Liver (tissue), 9 donors: Measurements from ENCODE around the gene ALDH5A1. TPM values are rescaled to one million over a fixed set of nuclear protein-coding genes. Genes with fewer than 3 reads are reported as not detected.

Source experiments
- DNase-seq: peaks from one replicate; pipeline ENCODE4 v3.0.0-alpha.2; 2017; ENCODE audit warnings: low spot score
- H3K27ac ChIP-seq, 2 donors: one replicate each; pipeline ENCODE4 v1.7.0; 2013; ENCODE audit warnings: inconsistent platforms in 2 of 2, low read length in 2 of 2, control low read depth in 1 of 2, low read depth in 1 of 2, mild to moderate bottlenecking in 1 of 2
- H3K27me3 ChIP-seq, 4 donors: one replicate each; pipeline versions ENCODE4 v1.6.1 to v1.7.0; 2013; ENCODE audit warnings: low read length in 3 of 4, inconsistent platforms in 1 of 4, mild to moderate bottlenecking in 1 of 4, moderate library complexity in 1 of 4; ENCODE audit not compliant: control insufficient read depth in 4 of 4, insufficient read depth in 4 of 4
- H3K36me3 ChIP-seq, 4 donors: one replicate each; pipeline versions ENCODE4 v1.6.1 to v1.7.0; 2013; ENCODE audit warnings: low read length in 3 of 4, mild to moderate bottlenecking in 3 of 4, low read depth in 1 of 4, moderate library complexity in 1 of 4; ENCODE audit not compliant: control insufficient read depth in 4 of 4, insufficient read depth in 3 of 4
- H3K4me1 ChIP-seq, 4 donors: one replicate each; pipeline versions ENCODE4 v1.6.1 to v1.7.0; 2013; ENCODE audit warnings: low read length in 3 of 4, mild to moderate bottlenecking in 3 of 4, moderate library complexity in 1 of 4; ENCODE audit not compliant: control insufficient read depth in 4 of 4, insufficient read depth in 4 of 4
- H3K4me3 ChIP-seq, 3 donors: one replicate each; pipeline versions ENCODE4 v1.6.1 to v1.7.0; 2013; ENCODE audit warnings: low read length in 3 of 3, control low read depth in 1 of 3, low read depth in 1 of 3, mild to moderate bottlenecking in 1 of 3
- H3K9ac ChIP-seq, 2 donors: one replicate each; pipeline ENCODE4 v1.7.0; 2013; ENCODE audit warnings: low read length in 2 of 2, mild to moderate bottlenecking in 2 of 2, moderate library complexity in 2 of 2, control low read depth in 1 of 2, low read depth in 1 of 2
- H3K9me3 ChIP-seq, 4 donors: one replicate each; pipeline versions ENCODE4 v1.6.1 to v1.7.0; 2013; ENCODE audit warnings: low read length in 3 of 4; ENCODE audit not compliant: control insufficient read depth in 4 of 4
- ATF3 ChIP-seq: IDR thresholded peaks from 2 replicates; pipeline ENCODE4 v1.6.1; 2016; ENCODE audit warnings: antibody characterized with exemption
- CTCF ChIP-seq: fragments of 150-350 bp; IDR thresholded peaks from 2 replicates; pipeline ENCODE4 v1.5.1; 2017; ENCODE audit warnings: improper control_type of control experiment, low read depth, low read length; ENCODE audit not compliant: missing input control
- EGR1 ChIP-seq, 2 donors: IDR thresholded peaks; 2 replicates each; pipeline ENCODE4 v1.6.1; 2016 to 2018; ENCODE audit warnings: antibody characterized with exemption in 2 of 2, low read depth in 2 of 2
- FOXA1 ChIP-seq: IDR thresholded peaks from 2 replicates; pipeline ENCODE4 v1.6.1; 2016; ENCODE audit warnings: antibody characterized with exemption
- FOXA2 ChIP-seq: IDR thresholded peaks from 2 replicates; pipeline ENCODE4 v1.6.1; 2016; ENCODE audit warnings: antibody characterized with exemption
- GABPA ChIP-seq, 2 donors: IDR thresholded peaks in 1 of 2; conservative IDR thresholded peaks in 1 of 2; 2 replicates each; pipeline ENCODE4 v1.6.1; 2016; ENCODE audit warnings: antibody characterized with exemption in 2 of 2, mild to moderate bottlenecking in 1 of 2, moderate library complexity in 1 of 2
- HNF4A ChIP-seq, 2 donors: conservative IDR thresholded peaks; 2 replicates each; pipeline ENCODE4 v1.6.1; 2016; ENCODE audit warnings: antibody characterized with exemption in 2 of 2, mild to moderate bottlenecking in 2 of 2
- HNF4G ChIP-seq: IDR thresholded peaks from 2 replicates; pipeline ENCODE4 v1.6.1; 2016; ENCODE audit warnings: antibody characterized with exemption
- JUND ChIP-seq, 2 donors: IDR thresholded peaks; 2 replicates each; pipeline ENCODE4 v1.6.1; 2016; ENCODE audit warnings: antibody characterized with exemption in 2 of 2
- MAX ChIP-seq: IDR thresholded peaks from 2 replicates; pipeline ENCODE4 v1.6.1; 2016; ENCODE audit warnings: antibody characterized with exemption
- NR2F2 ChIP-seq: IDR thresholded peaks from 2 replicates; pipeline ENCODE4 v1.6.1; 2016; ENCODE audit warnings: antibody characterized with exemption
- RAD21 ChIP-seq, 2 donors: IDR thresholded peaks; 2 replicates each; pipeline ENCODE4 v1.6.1; 2016; ENCODE audit warnings: antibody characterized with exemption in 2 of 2, mild to moderate bottlenecking in 2 of 2
- REST ChIP-seq: IDR thresholded peaks from 2 replicates; pipeline ENCODE4 v1.6.1; 2016; ENCODE audit warnings: antibody characterized with exemption, mild to moderate bottlenecking
- RXRA ChIP-seq, 2 donors: IDR thresholded peaks; 2 replicates each; pipeline ENCODE4 v1.6.1; 2017 to 2018; ENCODE audit warnings: antibody characterized with exemption in 2 of 2, mild to moderate bottlenecking in 1 of 2
- SP1 ChIP-seq: IDR thresholded peaks from 2 replicates; pipeline ENCODE4 v1.6.1; 2018; ENCODE audit warnings: antibody characterized with exemption, mild to moderate bottlenecking
- TAF1 ChIP-seq: conservative IDR thresholded peaks from 2 replicates; pipeline ENCODE4 v1.6.1; 2016; ENCODE audit warnings: antibody characterized with exemption, mild to moderate bottlenecking
- YY1 ChIP-seq: IDR thresholded peaks from 2 replicates; pipeline ENCODE4 v1.6.1; 2016; ENCODE audit warnings: antibody characterized with exemption, mild to moderate bottlenecking
- ZBTB33 ChIP-seq: IDR thresholded peaks from 2 replicates; pipeline ENCODE4 v1.6.1; 2016; ENCODE audit warnings: antibody characterized with exemption
- WGBS: extraction: QIAGEN DNeasy Blood & Tissue Kit; methylation state at CpG from one replicate; pipeline ENCODE4 v1.1.7; 2013; 5-methylcytosine and 5-hydroxymethylcytosine counted together
- polyA plus RNA-seq, 2 donors: library from polyadenylated mRNA; stranded (reverse) in 1 of 2; unstranded in 1 of 2; fragments of 200-250 nt in 1 of 2; fragments of >200 nt in 1 of 2; fragmentation: Nextera tagmentation in 1 of 2; extraction: Ambion mirVana in 1 of 2; gene quantifications; one replicate each; pipeline versions ENCODE4 v1.2.1 to v1.2.3, GENCODE V29; 2013 to 2015
- total RNA-seq, 2 donors: library from RNA; depleted of rRNA; stranded (reverse); fragments of >200 nt; gene quantifications; one replicate each; pipeline ENCODE4 v1.2.3, GENCODE V29; 2014
- donor health status: healthy.
- donor health status: healthy.
- donor health status: healthy.
- donor health status: healthy.
- donor health status: healthy.

ALDH5A1 gene
- total and polyA plus RNA-seq, 4 donors = 18.2 to 26.8 (median 19.6) TPM

- Histone ChIP-seq H3K27ac (no peak overlapping the region), H3K9ac (no peak overlapping the region), H3K9me3 (no peaks in the 10 kb centered on the region), H3K4me3 (no peak overlapping the region), H3K4me1 (no peaks in the 10 kb centered on the region), H3K27me3 (no peaks in the 10 kb centered on the region), H3K36me3 (peaks cover 5 to 25% (median 22%) of the 10 kb centered on the region in 4 donors)
- 92% methylated on average over 4 of the region's 4 CpGs for WGBS
- TF ChIP-seq FOXA2 (no peak), YY1 (no peak), RAD21 (IDR thresholded peaks at IDR 0.05) (no peak), RXRA (IDR thresholded peaks at IDR 0.05) (no peak), EGR1 (IDR thresholded peaks at IDR 0.05; ENCODE audit: low read depth in 2 of 2) (no peak), HNF4A (conservative IDR thresholded peaks at IDR 0.05) (no peak), ZBTB33 (no peak), SP1 (no peak), GABPA (IDR thresholded peaks at IDR 0.05 in 1 of 2, conservative IDR thresholded peaks at IDR 0.05 in 1 of 2) (no peak), TAF1 (no peak), MAX (no peak), NR2F2 (no peak), CTCF (no peak), REST (no peak), FOXA1 (no peak), JUND (IDR thresholded peaks at IDR 0.05) (no peak), HNF4G (no peak), ATF3 (no peak)
- no peak for DNase-seq
Observed at GRCh38 chr6:24455061-24455460, 39.7 kb upstream of the ALDH5A1 start.
